Neuronal stem cell (in vitro differentiated cells): ENCODE results near the gene HOXB3.

Experiments
- DNase-seq: peaks from one replicate; pipeline ENCODE4 v3.0.0-alpha.2; 2013; ENCODE audit warnings: low spot score
- H2AFZ ChIP-seq: one replicate; pipeline ENCODE4 v1.6.1; 2013; ENCODE audit warnings: mild to moderate bottlenecking, low read length, inconsistent platforms
- H2AK5ac ChIP-seq: 2 replicates; pipeline ENCODE4 v1.6.1; 2013; ENCODE audit warnings: low read depth, mild to moderate bottlenecking, inconsistent platforms, low read length, moderate library complexity, mixed read lengths
- H2BK120ac ChIP-seq: 2 replicates; pipeline ENCODE4 v1.6.1; 2013; ENCODE audit warnings: low read depth, mild to moderate bottlenecking, inconsistent platforms, low read length, moderate library complexity, mixed read lengths
- H2BK12ac ChIP-seq: one replicate; pipeline ENCODE4 v1.6.1; 2013; ENCODE audit warnings: low read length, inconsistent platforms
- H2BK15ac ChIP-seq: 2 replicates; pipeline ENCODE4 v1.6.1; 2013; ENCODE audit warnings: mild to moderate bottlenecking, low read length, inconsistent platforms, mixed read lengths
- H2BK5ac ChIP-seq: one replicate; pipeline ENCODE4 v1.6.1; 2013; ENCODE audit warnings: inconsistent platforms, mild to moderate bottlenecking, low read length, moderate library complexity
- H3K14ac ChIP-seq: one replicate; pipeline ENCODE4 v1.6.1; 2013; ENCODE audit warnings: low read length, inconsistent platforms
- H3K18ac ChIP-seq: 2 replicates; pipeline ENCODE4 v1.6.1; 2013; ENCODE audit warnings: low read length, inconsistent platforms
- H3K23ac ChIP-seq: 2 replicates; pipeline ENCODE4 v1.6.1; 2013; ENCODE audit warnings: low read depth, mild to moderate bottlenecking, mixed read lengths, low read length, inconsistent platforms; ENCODE audit not compliant: poor library complexity
- H3K27ac ChIP-seq: replicated peaks from 3 replicates; pipeline ENCODE4 v1.5.1; 2013; ENCODE audit warnings: low read length, inconsistent platforms
- H3K27me3 ChIP-seq, 3 experiments: 2 replicates each; pipeline ENCODE4 v1.6.1; 2013; ENCODE audit warnings: low read length in 3 of 3, mild to moderate bottlenecking in 2 of 3, inconsistent platforms in 1 of 3, low read depth in 1 of 3, mixed read lengths in 1 of 3, moderate library complexity in 1 of 3; ENCODE audit not compliant: control insufficient read depth in 3 of 3, insufficient read depth in 3 of 3
- H3K36me3 ChIP-seq, 2 donors: replicated peaks in 1 of 2; 2 replicates each; pipeline ENCODE4 v1.6.1; 2013; ENCODE audit warnings: low read length in 2 of 2; ENCODE audit not compliant: control insufficient read depth in 2 of 2, insufficient read depth in 2 of 2
- H3K4ac ChIP-seq: 2 replicates; pipeline ENCODE4 v1.6.1; 2013; ENCODE audit warnings: inconsistent platforms, mild to moderate bottlenecking, low read length, moderate library complexity
- H3K4me1 ChIP-seq, 2 donors: 1 replicate in 1 of 2; 2 replicates in 1 of 2; pipeline ENCODE4 v1.6.1; 2013; ENCODE audit warnings: low read length in 2 of 2, low read depth in 1 of 2; ENCODE audit not compliant: control insufficient read depth in 2 of 2, insufficient read depth in 1 of 2
- H3K4me2 ChIP-seq: one replicate; pipeline ENCODE4 v1.6.1; 2013; ENCODE audit warnings: mild to moderate bottlenecking, low read length, inconsistent platforms; ENCODE audit not compliant: insufficient read depth, poor library complexity, severe bottlenecking
- H3K4me3 ChIP-seq, 2 donors: 2 replicates each; pipeline ENCODE4 v1.5.1; 2013; ENCODE audit warnings: low read length in 2 of 2, mild to moderate bottlenecking in 2 of 2, inconsistent platforms in 1 of 2, moderate library complexity in 1 of 2
- H3K79me1 ChIP-seq: one replicate; pipeline ENCODE4 v1.6.1; 2013; ENCODE audit warnings: low read depth, mild to moderate bottlenecking, inconsistent platforms, low read length, moderate library complexity
- H3K9ac ChIP-seq: one replicate; pipeline ENCODE4 v1.6.1; 2013; ENCODE audit warnings: mild to moderate bottlenecking, low read depth, low read length, inconsistent platforms; ENCODE audit not compliant: poor library complexity
- H3K9me3 ChIP-seq, 2 donors: replicated peaks in 1 of 2; 2 replicates each; pipeline versions ENCODE3 to v1.6.1; 2013; ENCODE audit warnings: low read length in 2 of 2, mild to moderate bottlenecking in 2 of 2, inconsistent platforms in 1 of 2, low read depth in 1 of 2, mixed read lengths in 1 of 2, moderate library complexity in 1 of 2; ENCODE audit not compliant: control insufficient read depth in 2 of 2, insufficient read depth in 1 of 2
- H4K8ac ChIP-seq: one replicate; pipeline ENCODE4 v1.6.1; 2013; ENCODE audit warnings: low read depth, mild to moderate bottlenecking, inconsistent platforms, low read length, moderate library complexity
- H4K91ac ChIP-seq: one replicate; pipeline ENCODE4 v1.6.1; 2013; ENCODE audit warnings: low read length, low read depth, mild to moderate bottlenecking, inconsistent platforms; ENCODE audit not compliant: poor library complexity
- WGBS, 2 donors: extraction: QIAGEN DNeasy Blood & Tissue Kit; methylation state at CpG; one replicate each; pipeline ENCODE4 v1.1.7; 2013; ENCODE audit warnings: missing lambda C conversion rate in 2 of 2, mixed read lengths in 1 of 2; ENCODE audit not compliant: insufficient read length in 2 of 2, insufficient replicate concordance in 1 of 2; ENCODE audit errors: extremely low coverage in 2 of 2; 5-methylcytosine and 5-hydroxymethylcytosine counted together

The HOXB3 gene

GRCh38 chr17:48609759-48610281 lies 19.8 kb upstream of the HOXB3 start:
- Histone ChIP-seq H3K14ac (no peak overlapping the region), H3K4me2 (no peak overlapping the region), H3K27me3 (peaks cover 74 to 98% (median 97%) of the 10 kb centered on the region in 3 experiments), H3K4ac (no peak overlapping the region), H2BK12ac (no peak overlapping the region), H3K36me3 (no peaks in the 10 kb centered on the region), H2BK15ac (no peak overlapping the region), H3K18ac (no peak overlapping the region), H2AFZ (peak overlapping the region; percentile 87), H3K27ac (no peak overlapping the region), H2BK5ac (no peak overlapping the region), H2AK5ac (no peak overlapping the region), H3K9me3 (peaks cover 5 to 14% of the 10 kb centered on the region in 2 donors), H3K4me1 (peaks cover 0 to 3% of the 10 kb centered on the region in 2 donors), H3K9ac (no peak overlapping the region), H3K4me3 (no peak overlapping the region), H4K91ac (no peak overlapping the region), H2BK120ac (no peak overlapping the region), H4K8ac (no peak overlapping the region), H3K23ac (peak overlapping the region; percentile 31), H3K79me1 (no peaks in the 10 kb centered on the region)
- no peak for DNase-seq
- no CpG with 5 or more reads among the region's 15 CpGs for WGBS, 2 donors

DNA sequence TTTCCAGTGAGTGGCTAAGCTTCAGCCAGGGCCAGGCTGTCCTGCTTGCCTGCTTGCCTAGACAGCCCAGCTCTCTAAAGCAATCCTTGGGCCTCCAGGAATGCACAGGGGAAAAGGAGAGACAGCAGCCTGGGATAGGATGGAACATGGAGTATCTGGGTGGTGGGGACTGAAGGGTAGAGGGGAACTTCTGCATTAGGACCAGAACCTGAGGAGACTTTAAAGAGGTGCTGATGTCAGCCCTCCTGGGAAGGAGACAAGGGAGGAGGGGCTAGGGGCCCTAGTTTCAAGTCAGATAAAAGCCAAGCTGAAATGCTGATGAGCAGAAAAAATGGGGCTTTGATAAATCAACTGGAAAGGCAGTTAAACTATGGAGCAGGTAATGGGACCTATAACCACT lies 19.0 kb upstream of the HOXB3 start:
- Histone ChIP-seq H3K4me2 (no peak overlapping the region), H3K27ac (no peak overlapping the region), H2BK120ac (no peak overlapping the region), H3K18ac (no peak overlapping the region), H4K91ac (no peak overlapping the region), H2AFZ (no peak overlapping the region), H2BK5ac (no peak overlapping the region), H3K9ac (no peak overlapping the region), H3K4ac (no peak overlapping the region), H3K79me1 (no peaks in the 10 kb centered on the region), H3K4me1 (peaks cover 0 to 3% of the 10 kb centered on the region in 2 donors), H3K36me3 (no peaks in the 10 kb centered on the region), H3K27me3 (peaks cover 74 to 98% (median 97%) of the 10 kb centered on the region in 3 experiments), H3K9me3 (peaks cover 8 to 14% of the 10 kb centered on the region in 2 donors), H3K4me3 (no peak overlapping the region), H2BK12ac (no peak overlapping the region), H2AK5ac (no peak overlapping the region), H4K8ac (no peak overlapping the region), H3K14ac (no peak overlapping the region), H2BK15ac (no peak overlapping the region), H3K23ac (no peak overlapping the region)
- no peak for DNase-seq

DNA sequence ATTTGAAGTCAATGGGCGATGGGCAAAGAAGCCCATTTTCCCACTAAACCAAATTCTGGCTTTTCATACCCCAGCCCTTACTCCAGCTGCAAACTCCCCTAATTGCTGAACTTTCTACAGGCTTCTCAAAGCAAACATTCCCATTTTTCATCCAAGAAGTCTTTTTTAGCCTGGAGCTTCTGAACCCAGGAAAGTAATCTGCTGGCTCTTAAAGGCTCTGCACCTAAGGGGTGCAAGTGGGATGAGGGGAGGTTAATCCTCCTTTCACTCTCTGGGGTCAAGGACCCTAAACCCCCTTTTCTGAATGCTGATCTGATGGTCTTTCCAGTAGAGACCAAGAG lies 18.4 kb upstream of the HOXB3 start:
- H2BK5ac ChIP-seq, result no peak overlapping the region
- no peak overlapping the region for H2BK15ac ChIP-seq
- DNase-seq, result no peak
- H2BK12ac ChIP-seq, result no peak overlapping the region
- H2AK5ac ChIP-seq, result no peak overlapping the region
- no peak overlapping the region for H3K9ac ChIP-seq
- H3K18ac ChIP-seq, result no peak overlapping the region
- H4K8ac ChIP-seq, result no peak overlapping the region
- no peak overlapping the region for H4K91ac ChIP-seq
- H2BK120ac ChIP-seq, result no peak overlapping the region
- no peak overlapping the region for H3K14ac ChIP-seq
- H3K79me1 ChIP-seq, result no peaks in the 10 kb centered on the region
- H3K4me2 ChIP-seq, result no peak overlapping the region
- no peaks in the 10 kb centered on the region for H3K36me3 ChIP-seq
- no peak overlapping the region for H3K4me3 ChIP-seq
- no peak overlapping the region for H2AFZ ChIP-seq
- H3K9me3 ChIP-seq, result peaks cover 8 to 15% of the 10 kb centered on the region in 2 donors
- H3K27ac ChIP-seq, result no peak overlapping the region
- H3K4me1 ChIP-seq, result peaks cover 0 to 3% of the 10 kb centered on the region in 2 donors
- H3K27me3 ChIP-seq, result peaks cover 73 to 98% (median 97%) of the 10 kb centered on the region in 3 experiments
- no CpG with 5 or more reads among the region's 1 CpG for WGBS, 2 donors
- no peak overlapping the region for H3K23ac ChIP-seq
- H3K4ac ChIP-seq, result no peak overlapping the region

DNA sequence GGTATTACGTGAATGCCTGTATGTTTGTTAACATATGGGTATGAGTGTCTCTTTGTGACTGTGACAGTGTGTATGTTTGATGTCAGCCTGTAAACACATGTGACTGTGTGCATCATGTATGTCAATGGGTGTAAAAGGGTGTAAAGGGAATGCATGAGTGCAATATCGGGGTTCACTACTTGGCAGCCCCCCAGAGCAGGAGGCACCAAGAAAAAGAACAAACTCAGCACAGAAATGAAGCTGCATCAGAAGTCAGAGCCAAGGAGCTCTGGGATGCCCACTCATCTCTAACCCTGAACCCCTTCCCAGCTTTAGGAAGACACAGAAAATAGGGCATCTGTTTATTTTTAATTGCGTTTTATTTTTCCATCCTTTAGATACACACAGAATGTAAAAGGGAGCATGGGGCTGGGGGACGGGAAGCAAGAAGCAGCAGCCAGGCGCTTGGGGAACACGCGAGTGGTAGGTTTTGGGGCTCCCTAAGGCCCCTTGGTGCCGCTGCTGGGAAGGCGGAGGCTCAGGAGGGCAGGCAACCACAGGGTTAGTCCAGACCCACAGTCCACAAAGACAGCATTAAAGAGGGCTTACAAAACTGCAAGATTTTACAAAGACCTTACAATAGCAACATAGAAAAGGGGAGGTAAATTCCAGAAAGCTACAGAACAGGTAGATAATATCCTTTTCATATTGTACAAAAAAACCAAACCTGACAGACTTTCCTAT lies 17.0 kb upstream of the HOXB3 start:
- H3K27ac ChIP-seq, result no peak overlapping the region
- H4K91ac ChIP-seq, result no peak overlapping the region
- no peak overlapping the region for H2BK120ac ChIP-seq
- H2BK5ac ChIP-seq, result no peak overlapping the region
- no peak overlapping the region for H2BK15ac ChIP-seq
- no peak overlapping the region for H3K18ac ChIP-seq
- no peak overlapping the region for H4K8ac ChIP-seq
- H3K9me3 ChIP-seq, result peaks cover 8 to 16% of the 10 kb centered on the region in 2 donors
- no peak overlapping the region for H3K4me2 ChIP-seq
- DNase-seq, result no peak
- H2AFZ ChIP-seq, result no peak overlapping the region
- H3K23ac ChIP-seq, result no peak overlapping the region
- no peak overlapping the region for H2AK5ac ChIP-seq
- no peaks in the 10 kb centered on the region for H3K79me1 ChIP-seq
- no peak overlapping the region for H3K4ac ChIP-seq
- peaks cover 69 to 99% (median 97%) of the 10 kb centered on the region in 3 experiments for H3K27me3 ChIP-seq
- H3K4me3 ChIP-seq, result no peak overlapping the region
- WGBS, 2 donors, result no CpG with 5 or more reads among the region's 9 CpGs
- no peaks in the 10 kb centered on the region for H3K4me1 ChIP-seq
- H3K36me3 ChIP-seq, result no peaks in the 10 kb centered on the region
- no peak overlapping the region for H3K14ac ChIP-seq
- H3K9ac ChIP-seq, result no peak overlapping the region
- no peak overlapping the region for H2BK12ac ChIP-seq
